Right lung (tissue), 5 donors: ENCODE results near the gene ACSS3. TPM values are rescaled to one million over a fixed set of nuclear protein-coding genes. Genes with fewer than 3 reads are reported as not detected.

Source experiments
- DNase-seq, 2 donors: peaks; one replicate each; pipeline ENCODE4 v3.0.0-alpha.2; 2013
- polyA plus RNA-seq, 5 donors: library from polyadenylated mRNA; unstranded; fragments of 120-200 nt; gene quantifications; one replicate each; pipeline versions ENCODE4 v1.2.1 to v1.2.3, GENCODE V29; 2013; ENCODE audit warnings: inconsistent platforms in 1 of 5, low replicate concordance in 1 of 5; ENCODE audit not compliant: insufficient read length in 5 of 5, insufficient read depth in 1 of 5

ACSS3 gene
- polyA plus RNA-seq, 5 donors, result 16.6 to 39.4 (median 33.6) TPM

GRCh38 chr12:81216739-81217138 is 138.9 kb downstream of the ACSS3 start:
- no peak for DNase-seq

- DNase-seq, result no peak
Measured at GRCh38 chr12:81221681-81222080, 143.8 kb downstream of the ACSS3 start.

GRCh38 chr12:81222846-81223592 is 145.1 kb downstream of the ACSS3 start:
- DNase-seq, result no peak

- DNase-seq, result no peak
Measured at GRCh38 chr12:81224626-81225025, 146.7 kb downstream of the ACSS3 start.

- DNase-seq, result no peak
Measured at GRCh38 chr12:81229759-81230158, 151.9 kb downstream of the ACSS3 start.

- DNase-seq, result no peak
Measured at GRCh38 chr12:81231574-81232368, 153.9 kb downstream of the ACSS3 start.

GRCh38 chr12:81245458-81245857 is 167.6 kb downstream of the ACSS3 start:
- no peak for DNase-seq

- no peak for DNase-seq
Measured at GRCh38 chr12:81245907-81246570, 168.2 kb downstream of the ACSS3 start.

GRCh38 chr12:81249976-81250375 is 172.1 kb downstream of the ACSS3 start:
- no peak for DNase-seq

GRCh38 chr12:81252228-81252627 is 174.3 kb downstream of the ACSS3 start:
- DNase-seq, result no peak

GRCh38 chr12:81253360-81253759 is 175.5 kb downstream of the ACSS3 start:
- no peak for DNase-seq

- no peak for DNase-seq
Measured at GRCh38 chr12:81255456-81255855, 177.6 kb downstream of the ACSS3 start.

GRCh38 chr12:81255947-81256346 is 178.1 kb downstream of the ACSS3 start:
- DNase-seq, result no peak

GRCh38 chr12:81257947-81258551 is 180.2 kb downstream of the ACSS3 start:
- DNase-seq, result peak; percentile 34

GRCh38 chr12:81259360-81259759 is 181.5 kb downstream of the ACSS3 start:
- DNase-seq, result no peak

GRCh38 chr12:81261508-81262207 is 183.8 kb downstream of the ACSS3 start:
- no peak for DNase-seq

- DNase-seq, result no peak
Measured at GRCh38 chr12:81263072-81263471, 185.2 kb downstream of the ACSS3 start.

- DNase-seq, result no peak
Measured at GRCh38 chr12:81270385-81270784, 192.5 kb downstream of the ACSS3 start.

GRCh38 chr12:81274637-81275529 is 197.0 kb downstream of the ACSS3 start:
- DNase-seq, result no peak

- no peak for DNase-seq
Measured at GRCh38 chr12:81284137-81284536, 206.3 kb downstream of the ACSS3 start.
